Muscle of leg (tissue), 11 donors: Measurements from ENCODE around the gene FBRS. TPM values are rescaled to one million over a fixed set of nuclear protein-coding genes. Genes with fewer than 3 reads are reported as not detected.

Experiments
- DNase-seq: peaks from one replicate; pipeline ENCODE4 v3.0.0; 2013
- H3K27ac ChIP-seq: one replicate; pipeline ENCODE4 v1.5.1; 2013; ENCODE audit warnings: mild to moderate bottlenecking, low read length, control low read depth
- H3K27me3 ChIP-seq: one replicate; pipeline ENCODE4 v1.6.1; 2013; ENCODE audit warnings: low read length; ENCODE audit not compliant: control insufficient read depth, insufficient read depth
- H3K36me3 ChIP-seq: one replicate; pipeline ENCODE4 v1.6.1; 2013; ENCODE audit warnings: low read length; ENCODE audit not compliant: control insufficient read depth, insufficient read depth
- H3K4me1 ChIP-seq: one replicate; pipeline ENCODE4 v1.6.1; 2013; ENCODE audit warnings: low read length; ENCODE audit not compliant: control insufficient read depth, insufficient read depth
- H3K4me3 ChIP-seq: one replicate; pipeline ENCODE4 v1.5.1; 2013; ENCODE audit warnings: low read length, control low read depth
- H3K9me3 ChIP-seq: replicated peaks from 2 replicates; pipeline ENCODE4 v1.6.1; 2013; ENCODE audit warnings: low read depth, low read length; ENCODE audit not compliant: control insufficient read depth
- WGBS: methylation state at CpG from one replicate; pipeline ENCODE4 v1.1.5; 2013; ENCODE audit warnings: missing lambda C conversion rate; ENCODE audit not compliant: insufficient coverage; 5-methylcytosine and 5-hydroxymethylcytosine counted together
- polyA plus RNA-seq, 8 donors: library from polyadenylated mRNA; unstranded; fragments of 120-200 nt; gene quantifications; one replicate each; pipeline versions ENCODE4 v1.2.1 to v1.2.3, GENCODE V29; 2013; ENCODE audit warnings: inconsistent platforms in 1 of 8, low replicate concordance in 1 of 8; ENCODE audit not compliant: insufficient read length in 8 of 8, insufficient read depth in 1 of 8
- total RNA-seq: library from RNA; stranded (reverse); fragments of 120-200 nt; gene quantifications from one replicate; pipeline ENCODE4 v1.2.4, GENCODE V29; 2013

FBRS gene
- total and polyA plus RNA-seq, 9 donors: 12.9 to 46.0 (median 35.0) TPM

DNA sequence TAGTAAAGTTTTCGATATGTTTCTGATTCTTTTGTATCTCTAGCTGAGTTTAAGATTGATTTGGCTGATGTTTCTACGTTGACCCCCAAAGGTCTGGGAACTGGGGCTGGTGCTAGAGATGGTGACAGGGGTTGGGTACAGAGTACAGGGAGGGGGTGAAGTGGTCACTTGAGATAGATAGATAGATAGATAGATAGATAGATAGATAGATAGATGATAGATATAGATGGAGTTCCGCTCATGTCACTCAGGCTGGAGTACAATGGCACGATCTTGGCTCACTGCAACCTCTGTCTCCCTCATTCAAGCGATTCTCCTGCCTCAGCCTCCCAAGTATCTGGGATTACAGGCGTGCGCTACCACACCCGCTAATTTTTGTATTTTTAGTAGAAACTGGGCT lies 1.8 kb upstream of the FBRS start:
- Histone ChIP-seq H3K9me3 (no peaks in the 10 kb centered on the region), H3K4me1 (peaks cover 37% of the 10 kb centered on the region), H3K36me3 (peaks cover 59% of the 10 kb centered on the region), H3K27me3 (no peaks in the 10 kb centered on the region), H3K27ac (no peak overlapping the region), H3K4me3 (no peak overlapping the region)
- DNase-seq: no peak
- WGBS: 85% methylated on average over 1 of the region's 8 CpGs

- Histone ChIP-seq H3K9me3 (no peaks in the 10 kb centered on the region), H3K4me1 (peaks cover 31% of the 10 kb centered on the region), H3K27me3 (no peaks in the 10 kb centered on the region), H3K27ac (peak overlapping the region; percentile 88), H3K4me3 (peak overlapping the region; percentile 44), H3K36me3 (peaks cover 67% of the 10 kb centered on the region)
- DNase-seq: no peak
- 18% methylated on average over 26 of the region's 32 CpGs for WGBS
These were observed 1.0 kb upstream of the FBRS start for GRCh38 chr16:30656974-30657865.

DNA sequence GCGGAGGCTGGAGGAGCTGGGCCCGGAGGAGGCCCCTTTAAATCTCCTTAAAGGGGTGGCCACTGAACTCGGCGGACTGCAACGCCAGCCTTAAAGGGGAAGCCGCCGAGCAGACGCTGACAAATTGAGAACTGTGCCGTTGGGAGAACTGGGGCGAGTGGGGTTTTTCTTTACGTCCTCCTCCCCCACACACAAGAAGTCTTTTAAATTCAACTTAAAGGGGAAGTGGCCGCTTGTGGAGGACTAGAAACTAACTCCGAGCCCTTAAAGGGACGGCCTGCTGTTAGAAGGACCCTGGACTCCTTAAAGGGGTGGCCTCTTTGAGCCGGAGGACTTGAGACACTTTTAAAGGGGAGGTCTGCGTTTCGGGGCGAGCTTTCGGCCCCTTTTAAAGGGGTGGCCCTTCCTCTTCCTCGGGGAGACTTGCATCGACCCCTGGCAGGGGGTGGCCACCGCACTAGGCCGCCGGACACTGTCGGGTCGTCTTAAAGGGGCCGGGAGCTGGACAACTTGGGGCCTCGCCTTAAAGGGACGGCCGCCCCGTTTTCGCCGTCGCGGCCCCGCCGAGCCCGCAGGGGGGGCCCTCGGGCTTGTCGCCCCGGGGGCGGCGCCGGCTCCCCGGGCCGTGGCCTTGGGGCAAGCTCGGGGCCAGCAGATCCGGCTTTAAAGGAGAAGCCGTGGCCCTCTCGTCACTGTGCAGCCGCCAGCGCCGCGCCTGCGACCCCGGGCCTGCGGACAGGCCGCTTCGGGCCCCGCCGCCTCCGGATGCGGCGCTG lies 688 bp downstream of the FBRS start:
- under 1% methylated on average over 54 of the region's 64 CpGs for WGBS
- no peaks in the 10 kb centered on the region for H3K27me3 ChIP-seq
- peak; percentile 99 for DNase-seq
- H3K4me3 ChIP-seq: peak overlapping the region; percentile 85
- peak overlapping the region; percentile 100 for H3K27ac ChIP-seq
- peaks cover 28% of the 10 kb centered on the region for H3K4me1 ChIP-seq
- peaks cover 67% of the 10 kb centered on the region for H3K36me3 ChIP-seq
- no peaks in the 10 kb centered on the region for H3K9me3 ChIP-seq

DNA sequence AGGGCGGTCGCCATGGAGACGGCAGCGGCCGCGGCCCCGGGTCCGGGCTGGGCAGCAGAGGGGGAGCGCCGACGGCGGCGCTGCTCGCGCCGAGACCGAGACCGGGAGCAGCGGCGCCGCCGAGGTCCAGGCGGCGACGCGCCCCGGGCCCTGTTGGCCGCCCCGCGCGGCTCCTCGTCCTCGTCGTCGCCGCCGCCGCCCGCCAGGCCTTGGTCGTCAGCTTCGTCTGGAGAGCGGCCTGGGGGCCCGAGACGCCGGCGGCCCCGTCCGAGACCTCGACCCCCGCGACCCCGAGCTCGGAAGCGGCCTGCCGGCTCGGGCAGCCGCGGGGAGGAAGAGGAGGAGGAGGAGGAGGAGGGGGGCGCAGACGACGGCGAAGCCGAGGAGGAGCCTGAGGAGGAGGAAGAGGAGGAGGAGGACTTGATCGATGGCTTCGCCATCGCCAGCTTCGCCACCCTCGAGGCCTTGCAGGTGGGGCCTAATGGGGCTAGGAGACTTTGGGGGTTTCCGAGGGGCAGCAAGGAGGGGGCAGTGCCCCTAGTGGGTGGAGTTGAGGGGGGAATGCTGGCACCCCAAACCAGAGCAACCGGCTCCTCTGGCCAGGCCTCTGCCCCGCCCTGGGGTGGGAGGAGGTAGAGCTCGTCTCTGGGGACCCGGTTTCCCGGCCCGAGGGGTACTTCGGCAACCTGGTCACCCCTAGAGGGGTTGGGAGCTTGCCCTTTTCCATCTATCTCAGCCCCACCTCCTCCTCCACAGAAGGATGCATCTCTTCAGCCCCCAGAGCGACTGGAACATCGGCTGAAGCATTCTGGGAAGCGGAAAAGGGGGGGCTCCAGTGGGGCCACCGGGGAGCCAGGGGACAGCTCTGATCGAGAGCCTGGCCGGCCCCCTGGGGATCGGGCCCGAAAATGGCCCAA lies 1.5 kb downstream of the FBRS start:
- no peaks in the 10 kb centered on the region for H3K27me3 ChIP-seq
- no peaks in the 10 kb centered on the region for H3K9me3 ChIP-seq
- peak overlapping the region; percentile 66 for H3K27ac ChIP-seq
- DNase-seq: peak; percentile 51
- H3K4me3 ChIP-seq: peak overlapping the region; percentile 85
- under 1% methylated on average over 69 of the region's 84 CpGs for WGBS
- peaks cover 28% of the 10 kb centered on the region for H3K4me1 ChIP-seq
- peaks cover 64% of the 10 kb centered on the region for H3K36me3 ChIP-seq

DNA sequence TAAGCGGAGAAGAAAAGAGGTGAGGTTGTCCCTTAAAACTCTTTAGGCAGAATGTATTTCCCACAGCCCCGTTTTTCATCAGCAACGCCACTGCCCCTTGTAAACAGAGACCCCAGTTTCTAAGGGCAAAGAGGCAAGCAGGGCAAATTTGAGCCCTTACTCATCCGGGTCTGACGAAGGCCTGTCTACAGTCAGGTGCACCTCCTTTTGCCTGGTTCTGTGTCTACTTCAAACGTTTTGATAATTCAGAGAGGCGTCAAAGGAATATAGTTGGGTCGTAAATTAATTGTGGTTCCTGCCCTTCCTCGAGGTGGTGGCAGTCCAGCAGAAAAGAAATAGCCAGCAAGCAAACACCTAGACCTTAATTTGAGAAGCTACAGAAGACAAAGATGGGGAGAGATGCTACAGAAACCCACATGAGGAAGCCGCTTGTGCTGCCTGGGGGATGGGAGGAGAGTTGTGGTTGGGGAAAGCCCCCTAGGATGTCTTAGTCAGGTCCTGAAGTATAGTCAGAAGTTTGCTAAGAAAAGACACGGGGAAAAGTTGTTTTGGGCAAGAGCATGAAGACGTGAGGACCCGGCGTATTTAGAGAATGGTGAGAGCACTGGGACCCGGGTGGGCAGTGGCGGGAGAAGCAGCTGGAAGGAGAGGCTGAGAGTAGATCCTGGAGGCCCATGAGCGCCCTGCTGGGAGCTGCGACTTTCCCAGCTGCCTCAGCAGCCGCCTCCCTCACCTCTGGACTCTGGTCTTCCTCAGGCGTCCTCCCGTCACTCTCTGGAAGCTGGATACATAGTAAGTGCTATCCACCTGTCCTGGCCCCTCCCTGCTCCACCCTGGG lies 2.4 kb downstream of the FBRS start:
- Histone ChIP-seq H3K4me1 (peaks cover 28% of the 10 kb centered on the region), H3K4me3 (peak overlapping the region; percentile 71), H3K27me3 (no peaks in the 10 kb centered on the region), H3K36me3 (peaks cover 64% of the 10 kb centered on the region), H3K27ac (peak overlapping the region; percentile 66), H3K9me3 (no peaks in the 10 kb centered on the region)
- peak; percentile 36 for DNase-seq
- 47% methylated on average over 14 of the region's 21 CpGs for WGBS

- no peak overlapping the region for H3K27ac ChIP-seq
- H3K27me3 ChIP-seq: no peaks in the 10 kb centered on the region
- 76% methylated on average over 12 of the region's 17 CpGs for WGBS
- H3K4me3 ChIP-seq: no peak overlapping the region
- peaks cover 70% of the 10 kb centered on the region for H3K36me3 ChIP-seq
- H3K9me3 ChIP-seq: no peaks in the 10 kb centered on the region
- peak; percentile 5 for DNase-seq
- peaks cover 20% of the 10 kb centered on the region for H3K4me1 ChIP-seq
These were observed 4.2 kb downstream of the FBRS start for GRCh38 chr16:30662449-30662848.

DNA sequence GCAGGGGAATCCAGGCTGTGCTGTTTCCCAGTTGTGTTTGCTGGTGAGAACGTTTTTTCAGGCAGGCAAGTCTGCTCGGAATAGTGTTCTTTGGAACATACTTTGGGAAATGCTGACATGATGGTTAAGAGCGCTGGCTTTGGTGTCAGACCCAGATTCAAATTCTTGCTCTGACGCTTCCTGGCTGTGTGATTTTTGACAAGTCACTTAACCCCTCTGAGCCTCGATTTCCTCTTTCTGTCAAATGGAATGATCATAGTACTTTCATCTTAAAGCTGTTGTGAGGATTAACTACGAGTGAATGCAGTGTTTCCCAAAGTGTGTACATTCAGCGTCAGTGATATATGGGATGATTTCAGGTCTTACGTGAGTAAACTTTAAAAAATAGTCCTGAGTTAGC lies 4.8 kb downstream of the FBRS start:
- Histone ChIP-seq H3K4me1 (peaks cover 18% of the 10 kb centered on the region), H3K36me3 (peaks cover 76% of the 10 kb centered on the region), H3K27me3 (no peaks in the 10 kb centered on the region), H3K27ac (no peak overlapping the region), H3K9me3 (no peaks in the 10 kb centered on the region), H3K4me3 (no peak overlapping the region)
- WGBS: 82% methylated on average over 6 of the region's 8 CpGs
- DNase-seq: no peak

GRCh38 chr16:30663820-30664219 lies 5.6 kb downstream of the FBRS start:
- no peaks in the 10 kb centered on the region for H3K9me3 ChIP-seq
- H3K4me3 ChIP-seq: no peak overlapping the region
- peaks cover 83% of the 10 kb centered on the region for H3K36me3 ChIP-seq
- peaks cover 18% of the 10 kb centered on the region for H3K4me1 ChIP-seq
- H3K27me3 ChIP-seq: no peaks in the 10 kb centered on the region
- DNase-seq: no peak
- no peak overlapping the region for H3K27ac ChIP-seq
- 81% methylated on average over 9 of the region's 9 CpGs for WGBS

DNA sequence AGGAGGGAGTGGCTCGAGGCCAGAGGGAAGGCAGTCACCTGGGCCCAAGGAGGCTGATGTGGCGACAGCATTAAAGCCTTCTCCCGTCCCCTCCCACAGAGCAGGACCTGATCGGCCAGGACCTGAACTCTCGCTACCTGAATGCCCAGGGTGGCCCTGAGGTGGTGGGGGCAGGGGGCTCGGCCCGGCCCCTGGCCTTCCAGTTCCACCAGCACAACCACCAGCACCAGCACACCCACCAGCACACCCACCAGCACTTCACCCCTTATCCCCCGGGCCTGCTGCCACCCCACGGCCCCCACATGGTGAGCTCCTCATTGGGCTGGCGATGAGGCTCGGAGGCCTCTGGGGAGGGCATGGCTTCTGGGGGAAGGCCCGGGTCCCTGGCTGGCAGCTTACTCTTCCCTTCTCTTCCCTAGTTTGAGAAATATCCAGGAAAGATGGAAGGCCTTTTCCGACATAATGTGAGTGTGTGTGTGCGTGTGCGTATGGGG lies 6.4 kb downstream of the FBRS start:
- WGBS: 93% methylated on average over 3 of the region's 15 CpGs
- Histone ChIP-seq H3K9me3 (no peaks in the 10 kb centered on the region), H3K4me1 (peaks cover 18% of the 10 kb centered on the region)

More for the DNA sequence above, 6.4 kb downstream of the FBRS start:
- Histone ChIP-seq H3K27me3 (no peaks in the 10 kb centered on the region), H3K27ac (no peak overlapping the region), H3K36me3 (peaks cover 91% of the 10 kb centered on the region), H3K4me3 (no peak overlapping the region)
- DNase-seq: no peak
